ENCODE results near the gene PPARG. TPM values are rescaled to one million over a fixed set of nuclear protein-coding genes. Genes with fewer than 3 reads are reported as not detected.

Gene PPARG
- total RNA-seq, 1 donor from 2014 or later, result 0.37 TPM

GRCh38 chr3:12294885-12295580 is 6.2 kb downstream of the PPARG start:
- DNase-seq, result no peak
- peaks cover 4% of the 10 kb centered on the region for H3K27me3 Mint-ChIP-seq (ENCODE audit: unreplicated experiment)
- TF ChIP-seq CTCF (IDR thresholded peaks at IDR 0.05; ENCODE audit: partially characterized antibody, unreplicated experiment), result no peak
- H3K4me3 Mint-ChIP-seq (ENCODE audit: unreplicated experiment), result no peak overlapping the region
- no peaks in the 10 kb centered on the region for H3K9me3 Mint-ChIP-seq (ENCODE audit: unreplicated experiment)
- no peak overlapping the region for H3K27ac Mint-ChIP-seq (ENCODE audit: unreplicated experiment)
- H3K36me3 Mint-ChIP-seq (ENCODE audit: unreplicated experiment), result no peaks in the 10 kb centered on the region
- no peaks in the 10 kb centered on the region for H3K4me1 Mint-ChIP-seq (ENCODE audit: low read depth, unreplicated experiment)

- Mint-ChIP-seq H3K27me3 (ENCODE audit: unreplicated experiment) (peaks cover 4% of the 10 kb centered on the region), H3K4me1 (ENCODE audit: low read depth, unreplicated experiment) (no peaks in the 10 kb centered on the region), H3K4me3 (ENCODE audit: unreplicated experiment) (no peak overlapping the region), H3K36me3 (ENCODE audit: unreplicated experiment) (no peaks in the 10 kb centered on the region), H3K9me3 (ENCODE audit: unreplicated experiment) (no peaks in the 10 kb centered on the region), H3K27ac (ENCODE audit: unreplicated experiment) (no peak overlapping the region)
- DNase-seq, result no peak
- TF ChIP-seq CTCF (IDR thresholded peaks at IDR 0.05; ENCODE audit: partially characterized antibody, unreplicated experiment), result no peak
These were observed 7.6 kb downstream of the PPARG start for GRCh38 chr3:12296511-12296910.

GRCh38 chr3:12299026-12299425 is 10.2 kb downstream of the PPARG start:
- Mint-ChIP-seq H3K36me3 (ENCODE audit: unreplicated experiment) (no peaks in the 10 kb centered on the region), H3K4me1 (ENCODE audit: low read depth, unreplicated experiment) (no peaks in the 10 kb centered on the region), H3K27me3 (ENCODE audit: unreplicated experiment) (no peaks in the 10 kb centered on the region), H3K9me3 (ENCODE audit: unreplicated experiment) (no peaks in the 10 kb centered on the region), H3K4me3 (ENCODE audit: unreplicated experiment) (no peak overlapping the region), H3K27ac (ENCODE audit: unreplicated experiment) (no peak overlapping the region)
- TF ChIP-seq CTCF (IDR thresholded peaks at IDR 0.05; ENCODE audit: partially characterized antibody, unreplicated experiment), result no peak
- no peak for DNase-seq

GRCh38 chr3:12300137-12300536 is 11.3 kb downstream of the PPARG start:
- no peaks in the 10 kb centered on the region for H3K36me3 Mint-ChIP-seq (ENCODE audit: unreplicated experiment)
- TF ChIP-seq CTCF (IDR thresholded peaks at IDR 0.05; ENCODE audit: partially characterized antibody, unreplicated experiment), result no peak
- H3K4me3 Mint-ChIP-seq (ENCODE audit: unreplicated experiment), result no peak overlapping the region
- no peaks in the 10 kb centered on the region for H3K9me3 Mint-ChIP-seq (ENCODE audit: unreplicated experiment)
- no peaks in the 10 kb centered on the region for H3K4me1 Mint-ChIP-seq (ENCODE audit: low read depth, unreplicated experiment)
- peaks cover 1% of the 10 kb centered on the region for H3K27me3 Mint-ChIP-seq (ENCODE audit: unreplicated experiment)
- no peak overlapping the region for H3K27ac Mint-ChIP-seq (ENCODE audit: unreplicated experiment)
- no peak for DNase-seq

- TF ChIP-seq CTCF (IDR thresholded peaks at IDR 0.05; ENCODE audit: partially characterized antibody, unreplicated experiment), result no peak
- no peak for DNase-seq
- Mint-ChIP-seq H3K4me3 (ENCODE audit: unreplicated experiment) (no peak overlapping the region), H3K27ac (ENCODE audit: unreplicated experiment) (no peak overlapping the region), H3K36me3 (ENCODE audit: unreplicated experiment) (no peaks in the 10 kb centered on the region), H3K9me3 (ENCODE audit: unreplicated experiment) (no peaks in the 10 kb centered on the region), H3K4me1 (ENCODE audit: low read depth, unreplicated experiment) (no peaks in the 10 kb centered on the region), H3K27me3 (ENCODE audit: unreplicated experiment) (peaks cover 1% of the 10 kb centered on the region)
These were observed 12.2 kb downstream of the PPARG start for GRCh38 chr3:12301031-12301430.

All from glutamatergic neuron (in vitro differentiated cells).